Measurements from ENCODE around the gene TLE6.

DNA sequence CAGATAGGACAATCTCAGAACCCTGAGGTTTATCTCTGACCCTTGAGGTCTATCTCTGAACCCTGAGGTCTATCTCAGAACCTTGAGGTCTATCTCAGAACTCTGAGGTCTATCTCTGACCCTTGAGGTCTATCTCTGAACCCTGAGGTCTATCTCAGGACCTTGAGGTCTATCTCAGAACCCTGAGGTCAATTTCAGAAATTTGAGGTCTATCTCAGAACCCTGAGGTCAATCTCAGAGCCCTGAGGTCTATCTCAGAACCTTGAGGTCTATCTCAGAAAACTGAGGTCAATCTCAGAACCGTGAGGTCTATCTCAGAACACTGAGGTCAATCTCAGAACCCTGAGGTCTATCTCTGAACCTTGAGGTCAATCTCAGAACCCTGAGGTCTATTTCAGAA, 49.4 kb downstream of the TLE6 start:
- TF ChIP-seq, protein P1, sequence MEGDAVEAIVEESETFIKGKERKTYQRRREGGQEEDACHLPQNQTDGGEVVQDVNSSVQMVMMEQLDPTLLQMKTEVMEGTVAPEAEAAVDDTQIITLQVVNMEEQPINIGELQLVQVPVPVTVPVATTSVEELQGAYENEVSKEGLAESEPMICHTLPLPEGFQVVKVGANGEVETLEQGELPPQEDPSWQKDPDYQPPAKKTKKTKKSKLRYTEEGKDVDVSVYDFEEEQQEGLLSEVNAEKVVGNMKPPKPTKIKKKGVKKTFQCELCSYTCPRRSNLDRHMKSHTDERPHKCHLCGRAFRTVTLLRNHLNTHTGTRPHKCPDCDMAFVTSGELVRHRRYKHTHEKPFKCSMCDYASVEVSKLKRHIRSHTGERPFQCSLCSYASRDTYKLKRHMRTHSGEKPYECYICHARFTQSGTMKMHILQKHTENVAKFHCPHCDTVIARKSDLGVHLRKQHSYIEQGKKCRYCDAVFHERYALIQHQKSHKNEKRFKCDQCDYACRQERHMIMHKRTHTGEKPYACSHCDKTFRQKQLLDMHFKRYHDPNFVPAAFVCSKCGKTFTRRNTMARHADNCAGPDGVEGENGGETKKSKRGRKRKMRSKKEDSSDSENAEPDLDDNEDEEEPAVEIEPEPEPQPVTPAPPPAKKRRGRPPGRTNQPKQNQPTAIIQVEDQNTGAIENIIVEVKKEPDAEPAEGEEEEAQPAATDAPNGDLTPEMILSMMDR (IDR thresholded peaks at IDR 0.05; ENCODE audit: extremely low read depth in 1 of 2, insufficient read depth in 1 of 2, low read depth in 1 of 2, low read length in 2 of 2): no peak
- TF ChIP-seq POLR2AphosphoS5 (IDR thresholded peaks at IDR 0.05; ENCODE audit: insufficient read depth, low read depth, low read length): no peak
- no peak for TF ChIP-seq JUN (IDR thresholded peaks at IDR 0.05; ENCODE audit: borderline replicate concordance, insufficient read depth, insufficient read length, low read depth)
- TF ChIP-seq POLR2A (IDR thresholded peaks at IDR 0.05; ENCODE audit: low read depth, low read length): no peak
- no peak for TF ChIP-seq EZH2 (IDR thresholded peaks at IDR 0.05; ENCODE audit: borderline replicate concordance, low read depth, low read length, severe bottlenecking)
- TF ChIP-seq, protein P2, sequence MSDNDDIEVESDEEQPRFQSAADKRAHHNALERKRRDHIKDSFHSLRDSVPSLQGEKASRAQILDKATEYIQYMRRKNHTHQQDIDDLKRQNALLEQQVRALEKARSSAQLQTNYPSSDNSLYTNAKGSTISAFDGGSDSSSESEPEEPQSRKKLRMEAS (IDR thresholded peaks at IDR 0.05; ENCODE audit: insufficient read depth, insufficient read length): no peak
- TF ChIP-seq MYC (IDR thresholded peaks at IDR 0.05; ENCODE audit: low read depth, low read length): no peak

Measured in endothelial cell of umbilical vein (primary cell).